ENCODE data around the gene CAPN5.

The CAPN5 gene

GRCh38 chr11:77151804-77152509 lies 85.2 kb downstream of the CAPN5 start:
- peak; percentile 31 for DNase-seq (ENCODE audit: low read depth)

GRCh38 chr11:77152846-77153245 lies 86.1 kb downstream of the CAPN5 start:
- no peak for DNase-seq (ENCODE audit: low read depth)

- no peak for DNase-seq (ENCODE audit: low read depth)
Measured at GRCh38 chr11:77153276-77154185, 86.8 kb downstream of the CAPN5 start.

- DNase-seq (ENCODE audit: low read depth): no peak
Measured at GRCh38 chr11:77154381-77155081, 87.8 kb downstream of the CAPN5 start.

GRCh38 chr11:77155082-77155475 lies 88.3 kb downstream of the CAPN5 start:
- DNase-seq (ENCODE audit: low read depth): no peak

- no peak for DNase-seq (ENCODE audit: low read depth)
Measured at GRCh38 chr11:77155556-77156130, 88.9 kb downstream of the CAPN5 start.

GRCh38 chr11:77156396-77157195 lies 89.8 kb downstream of the CAPN5 start:
- DNase-seq (ENCODE audit: low read depth): no peak

GRCh38 chr11:77158041-77158695 lies 91.4 kb downstream of the CAPN5 start:
- DNase-seq (ENCODE audit: low read depth): no peak

GRCh38 chr11:77159219-77159936 lies 92.6 kb downstream of the CAPN5 start:
- DNase-seq (ENCODE audit: low read depth): no peak

GRCh38 chr11:77159937-77160495 lies 93.2 kb downstream of the CAPN5 start:
- DNase-seq (ENCODE audit: low read depth): no peak

GRCh38 chr11:77163271-77163670 lies 96.5 kb downstream of the CAPN5 start:
- no peak for DNase-seq (ENCODE audit: low read depth)

- DNase-seq (ENCODE audit: low read depth): no peak
Measured at GRCh38 chr11:77165066-77165465, 98.3 kb downstream of the CAPN5 start.

- DNase-seq (ENCODE audit: low read depth): no peak
Measured at GRCh38 chr11:77166021-77166420, 99.2 kb downstream of the CAPN5 start.

GRCh38 chr11:77167111-77167626 lies 100.4 kb downstream of the CAPN5 start:
- no peak for DNase-seq (ENCODE audit: low read depth)

- no peak for DNase-seq (ENCODE audit: low read depth)
Measured at GRCh38 chr11:77167791-77168190, 101.0 kb downstream of the CAPN5 start.

GRCh38 chr11:77170107-77170506 lies 103.3 kb downstream of the CAPN5 start:
- DNase-seq (ENCODE audit: low read depth): no peak

GRCh38 chr11:77171254-77171653 lies 104.5 kb downstream of the CAPN5 start:
- no peak for DNase-seq (ENCODE audit: low read depth)

- no peak for DNase-seq (ENCODE audit: low read depth)
Measured at GRCh38 chr11:77171885-77172665, 105.3 kb downstream of the CAPN5 start.

- peak; percentile 21 for DNase-seq (ENCODE audit: low read depth)
Measured at GRCh38 chr11:77172666-77172982, 105.9 kb downstream of the CAPN5 start.

Measured in iris pigment epithelial cell (primary cell).